ENCODE measurements around the gene AUTS2. TPM values are rescaled to one million over a fixed set of nuclear protein-coding genes. Genes with fewer than 3 reads are reported as not detected.
A peak's percentile ranks its signal among the peaks of the same experiment; 100 is the strongest.

AUTS2 gene
- total and polyA plus RNA-seq, 4 experiments from 2014 or later, result 3.4 to 35.2 (median 25.5) TPM

DNA sequence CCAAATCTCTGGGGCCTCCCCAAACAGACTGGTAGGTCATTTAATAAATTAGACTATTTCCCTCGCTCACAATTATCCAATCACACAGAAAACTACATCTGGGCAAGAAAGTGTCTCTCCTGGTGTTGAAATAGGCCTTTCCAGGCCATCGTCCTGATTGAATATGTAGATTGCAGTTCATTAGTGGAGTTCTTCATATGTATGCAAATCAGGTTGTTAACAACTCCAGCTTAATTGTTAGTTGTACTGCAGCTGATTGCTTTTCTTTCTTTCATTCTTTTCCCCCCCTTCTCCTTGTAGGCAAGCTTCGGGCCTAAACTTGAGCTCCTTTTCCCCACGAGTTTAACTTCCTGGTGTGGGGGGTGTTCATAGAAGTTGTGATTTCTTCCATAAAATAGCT is 1174.6 kb downstream of the AUTS2 start:
- H3K27ac Mint-ChIP-seq, result peak overlapping the region in 3 of 7 donors; percentile 38 to 51 (median 48)
- ChIA-PET POLR2A (ENCODE audit: partially characterized antibody) (interaction anchor here (0.6 to 7.9 kb wide), 4 partner anchors 8 to 125 kb away, joined by 3 to 145 read pairs (median 4); no protein-coding TSS in a partner anchor), CTCF (ENCODE audit: partially characterized antibody) (interaction anchor here (0.6 to 9.4 kb wide), 4 partner anchors 14 to 74 kb away, joined by 3 to 81 read pairs (median 30); no protein-coding TSS in a partner anchor)
- intact Hi-C loops (cut with micrococcal nuclease), result no loop called here
- peaks cover 0 to 2% (median 0%) of the 10 kb centered on the region in 8 donors for H3K9me3 Mint-ChIP-seq
- peaks cover 20 to 43% (median 26%) of the 10 kb centered on the region in 4 donors for H3K4me1 Mint-ChIP-seq
- Histone ChIP-seq H3K9me3 (ENCODE audit: control insufficient read depth in 1 of 2, low read length in 2 of 2) (no peaks in the 10 kb centered on the region), H3K36me3 (ENCODE audit: insufficient read depth, low read length) (no peaks in the 10 kb centered on the region), H3K27ac (ENCODE audit: low read depth, low read length) (no peak overlapping the region), H3K4me1 (ENCODE audit: insufficient read depth, low read length) (peaks cover 32% of the 10 kb centered on the region), H3K4me3 (ENCODE audit: low read length in 2 of 2) (no peak overlapping the region), H3K27me3 (ENCODE audit: insufficient read depth, low read length) (no peaks in the 10 kb centered on the region)
- peaks cover 14 to 40% of the 10 kb centered on the region in 2 donors for H3K36me3 Mint-ChIP-seq
- H3K4me3 Mint-ChIP-seq, result no peak overlapping the region
- no peaks in the 10 kb centered on the region for H3K27me3 Mint-ChIP-seq
- no peak for DNase-seq

DNA sequence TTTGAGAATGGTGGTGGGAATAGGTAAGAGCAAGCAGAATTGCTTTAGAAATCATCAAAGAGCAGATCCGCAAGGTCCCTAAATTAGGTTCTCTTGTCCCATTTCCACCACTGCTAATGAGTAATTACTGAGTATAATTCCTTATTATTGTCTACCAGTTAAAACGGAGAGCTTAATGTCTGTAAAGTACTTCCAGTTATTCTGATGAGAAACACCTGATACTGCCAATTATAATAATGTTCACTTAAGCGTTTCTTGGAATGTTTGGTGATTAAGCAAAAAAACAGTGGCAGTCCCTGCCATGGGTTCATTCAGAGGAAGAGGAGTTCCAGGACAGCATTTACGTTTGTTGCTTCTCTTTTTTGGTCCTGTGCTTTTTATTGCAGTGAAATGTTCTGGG is 1175.1 kb downstream of the AUTS2 start:
- intact Hi-C loops (cut with micrococcal nuclease), result no loop called here
- Histone ChIP-seq H3K27ac (ENCODE audit: low read depth, low read length) (no peak overlapping the region), H3K9me3 (ENCODE audit: control insufficient read depth in 1 of 2, low read length in 2 of 2) (no peaks in the 10 kb centered on the region), H3K36me3 (ENCODE audit: insufficient read depth, low read length) (no peaks in the 10 kb centered on the region), H3K27me3 (ENCODE audit: insufficient read depth, low read length) (no peaks in the 10 kb centered on the region), H3K4me3 (ENCODE audit: low read length in 2 of 2) (no peak overlapping the region), H3K4me1 (ENCODE audit: insufficient read depth, low read length) (peaks cover 37% of the 10 kb centered on the region)
- ChIA-PET CTCF (ENCODE audit: partially characterized antibody) (interaction anchor here (1.7 to 9.4 kb wide), 5 partner anchors 13 to 78 kb away, joined by 3 to 81 read pairs (median 21); no protein-coding TSS in a partner anchor), POLR2A (ENCODE audit: partially characterized antibody) (interaction anchor here (0.6 to 7.9 kb wide), 4 partner anchors 8 to 125 kb away, joined by 3 to 145 read pairs (median 4); no protein-coding TSS in a partner anchor)
- Mint-ChIP-seq H3K4me3 (no peak overlapping the region), H3K27me3 (no peaks in the 10 kb centered on the region), H3K27ac (peak overlapping the region in 2 of 7 donors; percentile 69 to 88), H3K4me1 (peaks cover 24 to 48% (median 31%) of the 10 kb centered on the region in 4 donors), H3K36me3 (peaks cover 14 to 40% of the 10 kb centered on the region in 2 donors), H3K9me3 (peaks cover 0 to 2% (median 0%) of the 10 kb centered on the region in 8 donors)
- DNase-seq, result no peak

DNA sequence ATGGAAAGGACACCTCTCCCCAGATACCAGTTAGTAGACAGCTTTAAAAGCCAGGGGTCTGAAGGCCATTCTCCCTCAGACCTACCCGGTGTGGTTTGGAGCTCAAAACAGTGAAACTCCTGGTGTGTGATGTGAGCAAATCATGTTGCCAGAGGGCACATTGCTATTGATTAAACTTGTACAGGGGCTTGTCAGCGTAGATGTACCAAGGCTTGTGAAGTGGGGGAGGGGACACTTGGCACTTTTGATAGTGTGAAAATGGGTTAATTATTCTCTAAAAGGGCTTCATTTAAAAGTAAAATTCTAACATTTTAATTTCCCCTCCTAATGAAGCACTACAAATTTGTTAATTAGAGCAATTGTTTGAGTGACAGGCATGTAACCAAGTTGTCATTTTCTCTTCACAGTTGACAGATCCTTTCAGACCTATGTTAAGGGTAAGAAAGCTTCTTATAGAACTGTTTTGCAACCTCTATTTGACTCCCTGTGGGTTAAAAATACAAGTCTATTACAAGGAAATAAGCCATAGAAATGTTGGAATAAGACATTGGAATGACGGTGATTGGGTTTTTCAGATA is 1176.8 kb downstream of the AUTS2 start:
- no peak for DNase-seq
- no peak overlapping the region for H3K4me3 ChIP-seq (ENCODE audit: low read length in 2 of 2)
- H3K36me3 ChIP-seq (ENCODE audit: insufficient read depth, low read length), result no peaks in the 10 kb centered on the region
- Mint-ChIP-seq H3K27me3 (no peaks in the 10 kb centered on the region), H3K4me1 (peaks cover 33 to 65% (median 43%) of the 10 kb centered on the region in 4 donors), H3K4me3 (peak overlapping the region in 1 of 8 donors; percentile 64), H3K27ac (peak overlapping the region; percentile 43 to 98 (median 92)), H3K36me3 (peaks cover 15 to 39% of the 10 kb centered on the region in 2 donors), H3K9me3 (peaks cover 0 to 2% (median 0%) of the 10 kb centered on the region in 8 donors)
- H3K27me3 ChIP-seq (ENCODE audit: insufficient read depth, low read length), result no peaks in the 10 kb centered on the region
- ChIA-PET POLR2A (ENCODE audit: partially characterized antibody) (interaction anchor here (0.5 to 7.9 kb wide), 4 partner anchors 11 to 79 kb away, joined by 3 to 145 read pairs (median 3); no protein-coding TSS in a partner anchor), CTCF (ENCODE audit: partially characterized antibody) (interaction anchor here (0.5 to 9.4 kb wide), 19 partner anchors 10 to 961 kb away, joined by 3 to 81 read pairs (median 4); no protein-coding TSS in a partner anchor)
- H3K9me3 ChIP-seq (ENCODE audit: control insufficient read depth in 1 of 2, low read length in 2 of 2), result no peaks in the 10 kb centered on the region
- H3K4me1 ChIP-seq (ENCODE audit: insufficient read depth, low read length), result peaks cover 44% of the 10 kb centered on the region
- no peak overlapping the region for H3K27ac ChIP-seq (ENCODE audit: low read depth, low read length)
- intact Hi-C loops (cut with micrococcal nuclease), result loop anchor here (5.0 kb wide), 1 partner anchor 53 kb away; no protein-coding TSS in a partner anchor

DNA sequence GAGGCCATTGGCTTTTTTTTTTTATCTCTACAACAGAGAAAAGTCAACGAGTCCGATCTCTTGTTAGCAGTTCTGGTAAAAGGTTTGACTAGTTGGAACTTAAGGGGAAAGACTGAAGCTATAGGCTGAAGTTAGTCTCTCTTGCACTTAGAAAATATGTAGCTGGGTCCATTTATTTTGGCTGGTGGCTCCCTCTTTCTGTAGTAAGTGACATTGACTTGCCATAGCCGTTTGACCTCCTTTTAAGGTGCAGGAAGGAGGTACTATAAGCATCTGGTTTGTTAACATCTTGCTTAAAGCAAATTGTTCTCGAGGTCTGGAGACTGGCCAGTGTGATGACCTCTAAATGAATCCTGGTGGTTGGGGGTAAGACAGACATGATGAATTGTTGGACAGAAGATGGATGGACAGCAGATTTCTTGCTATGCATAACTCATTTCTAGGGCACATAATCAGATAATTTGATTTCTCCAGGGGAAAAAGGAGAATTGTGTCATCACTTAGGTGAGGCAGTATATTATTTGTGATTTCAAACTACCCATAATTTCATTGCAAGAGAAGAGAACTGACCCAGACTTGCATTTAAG is 1177.4 kb downstream of the AUTS2 start:
- CTCF ChIA-PET (ENCODE audit: partially characterized antibody), result interaction anchor here (0.5 to 9.4 kb wide), 15 partner anchors 10 to 961 kb away, joined by 3 to 81 read pairs (median 5); no protein-coding TSS in a partner anchor
- H3K9me3 ChIP-seq (ENCODE audit: control insufficient read depth in 1 of 2, low read length in 2 of 2), result no peaks in the 10 kb centered on the region
- H3K4me1 Mint-ChIP-seq, result peaks cover 34 to 71% (median 44%) of the 10 kb centered on the region in 4 donors
- H3K4me3 Mint-ChIP-seq, result peak overlapping the region in 5 of 8 donors; percentile 5 to 71 (median 64)
- peak overlapping the region; percentile 43 to 98 (median 92) for H3K27ac Mint-ChIP-seq
- H3K4me1 ChIP-seq (ENCODE audit: insufficient read depth, low read length), result peaks cover 46% of the 10 kb centered on the region
- peak in 2 of 5 donors; percentile 34 to 51 for DNase-seq
- no peak overlapping the region for H3K4me3 ChIP-seq (ENCODE audit: low read length in 2 of 2)
- peaks cover 15 to 40% of the 10 kb centered on the region in 2 donors for H3K36me3 Mint-ChIP-seq
- intact Hi-C loops (cut with micrococcal nuclease), result loop anchor here (5.0 kb wide), 1 partner anchor 53 kb away; no protein-coding TSS in a partner anchor
- peaks cover 0 to 2% (median 0%) of the 10 kb centered on the region in 8 donors for H3K9me3 Mint-ChIP-seq
- no peaks in the 10 kb centered on the region for H3K27me3 Mint-ChIP-seq
- POLR2A ChIA-PET (ENCODE audit: partially characterized antibody), result interaction anchor here (0.5 to 7.9 kb wide), 3 partner anchors 12 to 63 kb away, joined by 3 to 145 read pairs (median 3); no protein-coding TSS in a partner anchor
- no peaks in the 10 kb centered on the region for H3K27me3 ChIP-seq (ENCODE audit: insufficient read depth, low read length)
- H3K36me3 ChIP-seq (ENCODE audit: insufficient read depth, low read length), result no peaks in the 10 kb centered on the region
- peak overlapping the region; percentile 38 for H3K27ac ChIP-seq (ENCODE audit: low read depth, low read length)

DNA sequence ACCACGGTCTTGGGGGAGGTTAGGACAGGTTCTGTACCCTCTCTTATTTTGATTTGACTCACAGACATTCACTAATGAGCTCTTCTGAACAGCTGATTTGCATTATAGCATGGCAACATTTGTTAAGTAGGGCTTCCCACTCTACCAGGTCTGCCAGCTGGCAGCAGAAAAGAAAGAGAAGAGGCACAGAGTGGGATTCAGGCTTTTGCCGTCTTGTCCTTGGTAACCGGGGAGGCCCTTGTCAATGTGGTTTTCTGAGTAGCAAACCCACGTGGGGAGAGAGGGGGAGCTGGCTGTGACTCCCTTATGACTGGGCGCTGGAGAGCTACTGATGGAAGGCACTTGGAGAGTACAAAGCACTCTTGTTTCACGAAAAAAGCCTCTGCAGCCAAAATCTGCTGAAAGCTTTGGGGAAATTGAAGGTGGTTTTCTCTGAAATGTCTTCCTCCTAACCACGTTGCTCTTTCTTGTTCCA is 1178.4 kb downstream of the AUTS2 start:
- Mint-ChIP-seq H3K4me1 (peaks cover 34 to 71% (median 44%) of the 10 kb centered on the region in 4 donors), H3K27me3 (no peaks in the 10 kb centered on the region), H3K27ac (peak overlapping the region; percentile 57 to 98 (median 93)), H3K9me3 (peaks cover 0 to 2% (median 0%) of the 10 kb centered on the region in 8 donors), H3K4me3 (peak overlapping the region in 7 of 8 donors; percentile 33 to 70 (median 65)), H3K36me3 (peaks cover 11 to 32% of the 10 kb centered on the region in 2 donors)
- Histone ChIP-seq H3K27me3 (ENCODE audit: insufficient read depth, low read length) (no peaks in the 10 kb centered on the region), H3K27ac (ENCODE audit: low read depth, low read length) (peak overlapping the region; percentile 38), H3K4me3 (ENCODE audit: low read length in 2 of 2) (no peak overlapping the region), H3K9me3 (ENCODE audit: control insufficient read depth in 1 of 2, low read length in 2 of 2) (no peaks in the 10 kb centered on the region), H3K4me1 (ENCODE audit: insufficient read depth, low read length) (peaks cover 46% of the 10 kb centered on the region), H3K36me3 (ENCODE audit: insufficient read depth, low read length) (no peaks in the 10 kb centered on the region)
- ChIA-PET POLR2A (ENCODE audit: partially characterized antibody) (interaction anchor here (1.3 to 7.9 kb wide), 5 partner anchors 11 to 82 kb away, joined by 4 to 145 read pairs (median 8); no protein-coding TSS in a partner anchor), CTCF (ENCODE audit: partially characterized antibody) (interaction anchor here (0.8 to 9.4 kb wide), 13 partner anchors 8 to 123 kb away, joined by 3 to 81 read pairs (median 6); no protein-coding TSS in a partner anchor)
- DNase-seq, result peak in 3 of 5 donors; percentile 36 to 67 (median 50)
- intact Hi-C loops (cut with micrococcal nuclease), result loop anchor here (5.0 kb wide), 1 partner anchor 54 kb away; no protein-coding TSS in a partner anchor

- H3K27ac Mint-ChIP-seq, result peak overlapping the region; percentile 57 to 98 (median 96)
- DNase-seq, result no peak
- CTCF ChIA-PET (ENCODE audit: partially characterized antibody), result interaction anchor here (1.1 to 9.4 kb wide), 12 partner anchors 8 to 958 kb away, joined by 3 to 81 read pairs (median 6); no protein-coding TSS in a partner anchor
Measured at GRCh38 chr7:70777251-70777650, 1179.0 kb downstream of the AUTS2 start.

More at GRCh38 chr7:70777251-70777650, 1179.0 kb downstream of the AUTS2 start:
- Histone ChIP-seq H3K4me3 (ENCODE audit: low read length in 2 of 2) (no peak overlapping the region), H3K4me1 (ENCODE audit: insufficient read depth, low read length) (peaks cover 46% of the 10 kb centered on the region), H3K27me3 (ENCODE audit: insufficient read depth, low read length) (no peaks in the 10 kb centered on the region), H3K27ac (ENCODE audit: low read depth, low read length) (peak overlapping the region; percentile 38), H3K36me3 (ENCODE audit: insufficient read depth, low read length) (no peaks in the 10 kb centered on the region), H3K9me3 (ENCODE audit: control insufficient read depth in 1 of 2, low read length in 2 of 2) (no peaks in the 10 kb centered on the region)
- peaks cover 15 to 34% of the 10 kb centered on the region in 2 donors for H3K36me3 Mint-ChIP-seq
- intact Hi-C loops (cut with micrococcal nuclease), result loop anchor here (5.0 kb wide), 1 partner anchor 55 kb away; no protein-coding TSS in a partner anchor
- peaks cover 34 to 71% (median 44%) of the 10 kb centered on the region in 4 donors for H3K4me1 Mint-ChIP-seq
- peaks cover 0 to 2% (median 0%) of the 10 kb centered on the region in 8 donors for H3K9me3 Mint-ChIP-seq
- peak overlapping the region in 7 of 8 donors; percentile 8 to 87 (median 65) for H3K4me3 Mint-ChIP-seq
- H3K27me3 Mint-ChIP-seq, result no peaks in the 10 kb centered on the region
- POLR2A ChIA-PET (ENCODE audit: partially characterized antibody), result interaction anchor here (1.3 to 7.9 kb wide), 5 partner anchors 10 to 82 kb away, joined by 4 to 145 read pairs (median 8); no protein-coding TSS in a partner anchor

Data from CD4-positive, alpha-beta memory T cell (primary cell).